ENCODE data around the gene LMBRD1. TPM values are rescaled to one million over a fixed set of nuclear protein-coding genes. Genes with fewer than 3 reads are reported as not detected.
"Not testable (repeated sequence)": the region's sequence is repeated elsewhere in the genome, so short reads cannot be mapped to it uniquely, and the experiment has no call there.

LMBRD1 gene
- total RNA-seq, 1 donor from 2014 or later, result 38.3 TPM

GRCh38 chr6:69789578-69789977 is 7.2 kb downstream of the LMBRD1 start:
- DNase-seq (ENCODE audit: extremely low spot score, unreplicated experiment), result no peak
- Mint-ChIP-seq H3K27ac (no peak overlapping the region), H3K4me3 (no peak overlapping the region), H3K36me3 (peaks cover 25% of the 10 kb centered on the region), H3K9me3 (peaks cover 4% of the 10 kb centered on the region), H3K27me3 (no peaks in the 10 kb centered on the region), H3K4me1 (ENCODE audit: unreplicated experiment) (peaks cover 21% of the 10 kb centered on the region)
- no peak for TF ChIP-seq CTCF (conservative IDR thresholded peaks at IDR 0.05)

- H3K27ac Mint-ChIP-seq; H3K9me3 Mint-ChIP-seq; H3K4me3 Mint-ChIP-seq; DNase-seq (ENCODE audit: extremely low spot score, unreplicated experiment); H3K27me3 Mint-ChIP-seq: not testable (repeated sequence)
- Mint-ChIP-seq H3K36me3 (peaks cover 25% of the 10 kb centered on the region), H3K4me1 (ENCODE audit: unreplicated experiment) (peaks cover 18% of the 10 kb centered on the region)
Observed at GRCh38 chr6:69787436-69787835, 9.4 kb downstream of the LMBRD1 start.

GRCh38 chr6:69785697-69786096 is 11.1 kb downstream of the LMBRD1 start:
- peaks cover 21% of the 10 kb centered on the region for H3K36me3 Mint-ChIP-seq
- no peak overlapping the region for H3K27ac Mint-ChIP-seq
- H3K27me3 Mint-ChIP-seq, result no peaks in the 10 kb centered on the region
- H3K4me3 Mint-ChIP-seq, result no peak overlapping the region
- no peaks in the 10 kb centered on the region for H3K9me3 Mint-ChIP-seq
- TF ChIP-seq CTCF (conservative IDR thresholded peaks at IDR 0.05), result no peak
- H3K4me1 Mint-ChIP-seq (ENCODE audit: unreplicated experiment), result peaks cover 6% of the 10 kb centered on the region
- no peak for DNase-seq (ENCODE audit: extremely low spot score, unreplicated experiment)

- Mint-ChIP-seq H3K36me3 (peaks cover 24% of the 10 kb centered on the region), H3K27me3 (no peaks in the 10 kb centered on the region), H3K4me3 (no peak overlapping the region), H3K27ac (no peak overlapping the region), H3K9me3 (no peaks in the 10 kb centered on the region), H3K4me1 (ENCODE audit: unreplicated experiment) (peaks cover 6% of the 10 kb centered on the region)
- no peak for DNase-seq (ENCODE audit: extremely low spot score, unreplicated experiment)
- no peak for TF ChIP-seq CTCF (conservative IDR thresholded peaks at IDR 0.05)
Observed at GRCh38 chr6:69784595-69785377, 12.0 kb downstream of the LMBRD1 start.

- DNase-seq (ENCODE audit: extremely low spot score, unreplicated experiment), result no peak
- no peaks in the 10 kb centered on the region for H3K27me3 Mint-ChIP-seq
Observed at GRCh38 chr6:69783108-69783507, 13.7 kb downstream of the LMBRD1 start.

More at GRCh38 chr6:69783108-69783507, 13.7 kb downstream of the LMBRD1 start:
- TF ChIP-seq CTCF (conservative IDR thresholded peaks at IDR 0.05), result no peak
- peaks cover 6% of the 10 kb centered on the region for H3K4me1 Mint-ChIP-seq (ENCODE audit: unreplicated experiment)
- no peaks in the 10 kb centered on the region for H3K9me3 Mint-ChIP-seq
- no peak overlapping the region for H3K27ac Mint-ChIP-seq
- H3K36me3 Mint-ChIP-seq, result peaks cover 22% of the 10 kb centered on the region
- H3K4me3 Mint-ChIP-seq, result no peak overlapping the region
